Left cardiac atrium (tissue), 4 donors: ENCODE measurements around the gene SCTR. TPM values are rescaled to one million over a fixed set of nuclear protein-coding genes. Genes with fewer than 3 reads are reported as not detected.

Source experiments
- ATAC-seq, 2 donors: fragments of 200-7000 bp; cut with Tn5 transposase; one replicate each; pipeline ENCODE4 v1.9.1; 2020; ENCODE audit warnings: mild to moderate bottlenecking in 2 of 2, moderate library complexity in 2 of 2
- DNase-seq: peaks from one replicate; pipeline ENCODE4 v3.0.0-alpha.2; 2020
- intact Hi-C, 2 donors: fragments of 100-400 bp; cut with DNase I; formaldehyde crosslinking; loops; one replicate each; pipeline versions ENCODE4 v1.14.1 to v1.15.1; 2022 to 2023
- total RNA-seq, 2 donors: library from RNA; stranded (reverse); fragmentation: NEBNext Ultra II Directional; extraction: Animal tissue kit (Norgen Biotek cat#: 25700); gene quantifications; one replicate each; pipeline ENCODE4 v1.2.1, GENCODE V29; 2021
- donor health status: DM: no; HTN: yes; CAD: no.
- donor health status: DM: no; HTN: yes; CAD: no; lungs with severe emphysema.
- donor health status: DM: yes; HTN: yes; CAD: no.
- donor health status: Dilated cardiomyopathy.

The SCTR gene
- total RNA-seq, 2 donors from 2014 or later = 0.32 TPM; not detected in 1

- intact Hi-C loops = loop anchor here in 1 of 2 donors (5.0 kb wide), 1 partner anchor 83 kb away; no protein-coding TSS in a partner anchor
- no peak for ATAC-seq
- DNase-seq = no peak
These were observed 44.1 kb downstream of the SCTR start for GRCh38 chr2:119480184-119480583.

- DNase-seq = no peak
- no peak for ATAC-seq
- intact Hi-C loops = loop anchor here in 1 of 2 donors (5.0 kb wide), 1 partner anchor 72 kb away; no protein-coding TSS in a partner anchor
These were observed 45.3 kb downstream of the SCTR start for GRCh38 chr2:119478978-119479295.

- DNase-seq = no peak
- intact Hi-C loops = loop anchor here in 1 of 2 donors (5.0 kb wide), 1 partner anchor 71 kb away; no protein-coding TSS in a partner anchor
- ATAC-seq = no peak
These were observed 45.9 kb downstream of the SCTR start for GRCh38 chr2:119478188-119478977.

GRCh38 chr2:119477113-119477505 is 47.2 kb downstream of the SCTR start:
- intact Hi-C loops = loop anchor here in 1 of 2 donors (5.0 kb wide), 1 partner anchor 70 kb away; no protein-coding TSS in a partner anchor
- no peak for DNase-seq
- no peak for ATAC-seq

- DNase-seq (peak; percentile 52), ATAC-seq (peak; percentile 73 to 83)
- intact Hi-C loops = loop anchor here (1.0 to 5.0 kb wide), 2 partner anchors 69 kb away; no protein-coding TSS in a partner anchor
These were observed 47.8 kb downstream of the SCTR start for GRCh38 chr2:119476301-119477112.

GRCh38 chr2:119475857-119476244 is 48.4 kb downstream of the SCTR start:
- intact Hi-C loops = loop anchor here (1.0 to 5.0 kb wide), 2 partner anchors 69 kb away; no protein-coding TSS in a partner anchor
- ATAC-seq (no peak), DNase-seq (no peak)

GRCh38 chr2:119475225-119475856 is 48.9 kb downstream of the SCTR start:
- ATAC-seq (peak in 1 of 2 donors; percentile 6), DNase-seq (no peak)
- intact Hi-C loops = loop anchor here in 1 of 2 donors (5.0 kb wide), 1 partner anchor 68 kb away; no protein-coding TSS in a partner anchor

- ATAC-seq (no peak), DNase-seq (no peak)
- intact Hi-C loops = loop anchor here in 1 of 2 donors (5.0 kb wide), 1 partner anchor 67 kb away; no protein-coding TSS in a partner anchor
These were observed 49.7 kb downstream of the SCTR start for GRCh38 chr2:119474371-119475224.

- intact Hi-C loops = no loop called here
- ATAC-seq = no peak
- no peak for DNase-seq
These were observed 50.5 kb downstream of the SCTR start for GRCh38 chr2:119473621-119474370.

- intact Hi-C loops = no loop called here
- ATAC-seq (no peak), DNase-seq (no peak)
These were observed 51.5 kb downstream of the SCTR start for GRCh38 chr2:119472749-119473148.

- intact Hi-C loops = no loop called here
- DNase-seq (no peak), ATAC-seq (no peak)
These were observed 54.5 kb downstream of the SCTR start for GRCh38 chr2:119469661-119470297.

- DNase-seq = no peak
- intact Hi-C loops = no loop called here
- no peak for ATAC-seq
These were observed 55.2 kb downstream of the SCTR start for GRCh38 chr2:119469131-119469530.

- no peak for ATAC-seq
- intact Hi-C loops = no loop called here
- no peak for DNase-seq
These were observed 55.9 kb downstream of the SCTR start for GRCh38 chr2:119468154-119468955.

- no peak for ATAC-seq
- DNase-seq = no peak
- intact Hi-C loops = no loop called here
These were observed 57.9 kb downstream of the SCTR start for GRCh38 chr2:119466373-119466772.

- intact Hi-C loops = no loop called here
- DNase-seq (no peak), ATAC-seq (no peak)
These were observed 58.6 kb downstream of the SCTR start for GRCh38 chr2:119465687-119466086.

GRCh38 chr2:119464981-119465380 is 59.3 kb downstream of the SCTR start:
- ATAC-seq = peak; percentile 79 to 81
- intact Hi-C loops = no loop called here
- DNase-seq = no peak

GRCh38 chr2:119463990-119464389 is 60.3 kb downstream of the SCTR start:
- intact Hi-C loops = no loop called here
- no peak for DNase-seq

More at GRCh38 chr2:119463990-119464389, 60.3 kb downstream of the SCTR start:
- no peak for ATAC-seq
